Measurements from ENCODE around the gene GJA1. TPM values are rescaled to one million over a fixed set of nuclear protein-coding genes. Genes with fewer than 3 reads are reported as not detected.
A peak's percentile ranks its signal among the peaks of the same experiment; 100 is the strongest.
"Not testable (repeated sequence)": the region's sequence is repeated elsewhere in the genome, so short reads cannot be mapped to it uniquely, and the experiment has no call there.

GJA1 gene
- 299 and 300 TPM in 2 replicates for total RNA-seq

- peak; percentile 56 for DNase-seq (ENCODE audit: low read depth)
- no peaks in the 10 kb centered on the region for H3K27me3 ChIP-seq (ENCODE audit: control insufficient read depth, insufficient read depth, low read length)
- peak within 1 kb of the TSS; percentile 71 for H3K4me3 ChIP-seq (ENCODE audit: low read depth, low read length)
- H3K36me3 ChIP-seq (ENCODE audit: control insufficient read depth, insufficient read depth, low read length), result no peaks in the 10 kb centered on the region
- TF ChIP-seq CTCF (IDR thresholded peaks at IDR 0.05; ENCODE audit: insufficient read depth, low read length, poor library complexity, severe bottlenecking), result no peak
Observed at GRCh38 chr6:121435444-121436069, at the start of gene GJA1. Gene GJA1 (plus strand): TSS chr6:121435646. CDS start chr6:121446848, 11,202 bp downstream.

- H3K27me3 ChIP-seq (ENCODE audit: control insufficient read depth, insufficient read depth, low read length); H3K4me3 ChIP-seq (ENCODE audit: low read depth, low read length); H3K36me3 ChIP-seq (ENCODE audit: control insufficient read depth, insufficient read depth, low read length); DNase-seq (ENCODE audit: low read depth): not testable (repeated sequence)
Observed at GRCh38 chr6:121386551-121386950, 48.9 kb upstream of the GJA1 start.

GRCh38 chr6:121389419-121389818 is 46.0 kb upstream of the GJA1 start:
- no peak for TF ChIP-seq CTCF (IDR thresholded peaks at IDR 0.05; ENCODE audit: insufficient read depth, low read length, poor library complexity, severe bottlenecking)
- no peaks in the 10 kb centered on the region for H3K36me3 ChIP-seq (ENCODE audit: control insufficient read depth, insufficient read depth, low read length)
- DNase-seq (ENCODE audit: low read depth), result no peak
- no peaks in the 10 kb centered on the region for H3K27me3 ChIP-seq (ENCODE audit: control insufficient read depth, insufficient read depth, low read length)
- no peak overlapping the region for H3K4me3 ChIP-seq (ENCODE audit: low read depth, low read length)

- no peak overlapping the region for H3K4me3 ChIP-seq (ENCODE audit: low read depth, low read length)
- TF ChIP-seq CTCF (IDR thresholded peaks at IDR 0.05; ENCODE audit: insufficient read depth, low read length, poor library complexity, severe bottlenecking), result no peak
- H3K36me3 ChIP-seq (ENCODE audit: control insufficient read depth, insufficient read depth, low read length), result no peaks in the 10 kb centered on the region
- DNase-seq (ENCODE audit: low read depth), result no peak
- H3K27me3 ChIP-seq (ENCODE audit: control insufficient read depth, insufficient read depth, low read length), result no peaks in the 10 kb centered on the region
Observed at GRCh38 chr6:121393731-121394505, 41.5 kb upstream of the GJA1 start.

GRCh38 chr6:121395736-121396135 is 39.7 kb upstream of the GJA1 start:
- no peak overlapping the region for H3K4me3 ChIP-seq (ENCODE audit: low read depth, low read length)
- no peaks in the 10 kb centered on the region for H3K36me3 ChIP-seq (ENCODE audit: control insufficient read depth, insufficient read depth, low read length)
- no peaks in the 10 kb centered on the region for H3K27me3 ChIP-seq (ENCODE audit: control insufficient read depth, insufficient read depth, low read length)
- DNase-seq (ENCODE audit: low read depth), result no peak
- TF ChIP-seq CTCF (IDR thresholded peaks at IDR 0.05; ENCODE audit: insufficient read depth, low read length, poor library complexity, severe bottlenecking), result no peak

- H3K36me3 ChIP-seq (ENCODE audit: control insufficient read depth, insufficient read depth, low read length); H3K4me3 ChIP-seq (ENCODE audit: low read depth, low read length); DNase-seq (ENCODE audit: low read depth); H3K27me3 ChIP-seq (ENCODE audit: control insufficient read depth, insufficient read depth, low read length): not testable (repeated sequence)
Observed at GRCh38 chr6:121397188-121397587, 38.3 kb upstream of the GJA1 start.

- no peak overlapping the region for H3K4me3 ChIP-seq (ENCODE audit: low read depth, low read length)
- no peaks in the 10 kb centered on the region for H3K36me3 ChIP-seq (ENCODE audit: control insufficient read depth, insufficient read depth, low read length)
- no peak for DNase-seq (ENCODE audit: low read depth)
- no peaks in the 10 kb centered on the region for H3K27me3 ChIP-seq (ENCODE audit: control insufficient read depth, insufficient read depth, low read length)
- no peak for TF ChIP-seq CTCF (IDR thresholded peaks at IDR 0.05; ENCODE audit: insufficient read depth, low read length, poor library complexity, severe bottlenecking)
Observed at GRCh38 chr6:121398127-121398526, 37.3 kb upstream of the GJA1 start.

Measured in kidney epithelial cell (primary cell).